K562 (cell line): ENCODE results near the gene OR52J3. TPM values are rescaled to one million over a fixed set of nuclear protein-coding genes. Genes with fewer than 3 reads are reported as not detected.

Experiments
- ATAC-seq: fragments of 200-7000 bp; cut with Tn5 transposase; 3 replicates; pipeline ENCODE4 v1.9.1; 2020; ENCODE audit warnings: moderate library complexity
- BruUV-seq: library from RNA; stranded (reverse); fragments of 400-500 nt; replicated peaks from 2 replicates; lab custom pipeline; 2021; lab: Mats Ljungman, UMichigan
- CTCF ChIA-PET: fragments of 300-600 bp; formaldehyde crosslinking; extraction: SDS; loops from one replicate; lab custom pipeline; 2021; ENCODE audit warnings: low intra/inter-chr PET ratio; lab: Yijun Ruan, JAX
- POLR2A ChIA-PET: fragments of 300-600, 350-650 bp; sonication (Branson Sonifier 250); formaldehyde crosslinking; extraction: SDS; loops from one replicate; lab custom pipeline; 2021; ENCODE audit warnings: antibody characterized with exemption, inconsistent platforms; lab: Yijun Ruan, JAX
- DNase-seq, 4 experiments: peaks; one replicate each; pipeline versions ENCODE4 v3.0.0 to v3.0.0-alpha.2; 2011 to 2018; ENCODE audit warnings: low spot score in 3 of 4, mixed read lengths in 3 of 4; ENCODE audit errors: extremely low read depth in 1 of 4
- FAIRE-seq: peaks from 2 replicates; lab custom pipeline; 2011; peaks lifted over from hg19 to GRCh38; lab: Jason Lieb, UNC
- H2AFZ ChIP-seq: 2 replicates; pipeline ENCODE4 v1.6.0; 2011; ENCODE audit warnings: low read depth, low read length, control low read depth, inconsistent platforms
- H3K27ac ChIP-seq: fragments of 200-600 bp; 3 replicates; pipeline ENCODE4 v1.8.0; 2011; ENCODE audit warnings: low read depth, mild to moderate bottlenecking, control low read depth, inconsistent platforms, low read length, moderate library complexity, mixed read lengths; ENCODE audit errors: extremely low read depth
- H3K27me3 ChIP-seq, 2 experiments: fragments of 300-600 bp in 1 of 2; 2 replicates in 1 of 2; 3 replicates in 1 of 2; pipeline versions ENCODE4 v1.6.0 to v1.8.0; 2011; ENCODE audit warnings: inconsistent platforms in 2 of 2, low read length in 2 of 2, mild to moderate bottlenecking in 1 of 2, mixed read lengths in 1 of 2, moderate library complexity in 1 of 2; ENCODE audit not compliant: control insufficient read depth in 2 of 2, insufficient read depth in 2 of 2
- H3K36me3 ChIP-seq: fragments of 300-600 bp; 3 replicates; pipeline ENCODE4 v1.8.0; 2011; ENCODE audit warnings: mild to moderate bottlenecking, low read length, inconsistent platforms; ENCODE audit not compliant: control insufficient read depth, insufficient read depth
- H3K4me1 ChIP-seq, 2 experiments: fragments of 200-600 bp in 1 of 2; replicated peaks in 1 of 2; 2 replicates in 1 of 2; 3 replicates in 1 of 2; pipeline versions ENCODE4 v1.5.1 to v1.8.0; 2011; ENCODE audit warnings: inconsistent platforms in 2 of 2, low read length in 2 of 2, mild to moderate bottlenecking in 1 of 2, mixed read lengths in 1 of 2, moderate library complexity in 1 of 2; ENCODE audit not compliant: control insufficient read depth in 2 of 2, insufficient read depth in 2 of 2
- H3K4me2 ChIP-seq: 2 replicates; pipeline ENCODE4 v1.6.1; 2011; ENCODE audit warnings: low read length, control low read depth, inconsistent platforms, mixed read lengths; ENCODE audit not compliant: insufficient read depth
- H3K4me3 ChIP-seq: fragments of 200-600 bp; sonication (generic), shearing (Covaris generic); 2 replicates; pipeline ENCODE4 v1.5.1; 2016; ENCODE audit warnings: control low read depth, inconsistent platforms
- H3K79me2 ChIP-seq: fragments of 200-600 bp; 3 replicates; pipeline ENCODE4 v1.8.0; 2011; ENCODE audit warnings: low read length, inconsistent platforms; ENCODE audit not compliant: control insufficient read depth, insufficient read depth
- H3K9ac ChIP-seq, 2 experiments: 2 replicates each; pipeline versions ENCODE4 v1.6.0 to v1.6.1; 2011; ENCODE audit warnings: low read depth in 2 of 2, low read length in 2 of 2, control low read depth in 1 of 2, inconsistent platforms in 1 of 2, mild to moderate bottlenecking in 1 of 2, mixed read lengths in 1 of 2; ENCODE audit not compliant: insufficient read depth in 1 of 2
- H3K9me1 ChIP-seq: one replicate; pipeline ENCODE4 v1.6.0; 2011; ENCODE audit warnings: inconsistent platforms, mild to moderate bottlenecking, low read length, moderate library complexity; ENCODE audit not compliant: control insufficient read depth, insufficient read depth
- H3K9me3 ChIP-seq: replicated peaks from 2 replicates; pipeline ENCODE4 v1.5.1; 2011; ENCODE audit warnings: low read depth, low read length, inconsistent platforms; ENCODE audit not compliant: control insufficient read depth, insufficient read depth
- H4K20me1 ChIP-seq: replicated peaks from 2 replicates; pipeline ENCODE4 v1.6.1; 2011; ENCODE audit warnings: low read length, inconsistent platforms, mixed read lengths; ENCODE audit not compliant: control insufficient read depth, insufficient read depth
- CEBPG ChIP-seq, 3 experiments: fragments of 200-800 bp in 1 of 3; sonication (Bioruptor generic) in 1 of 3; sonication (generic) in 1 of 3; formaldehyde crosslinking in 1 of 3; IDR thresholded peaks in 2 of 3; conservative IDR thresholded peaks in 1 of 3; 2 replicates each; pipeline versions ENCODE4 v1.6.1 to v1.8.0; 2016 to 2022; ENCODE audit warnings: missing compliant biosample characterization in 2 of 3, missing genetic modification characterization in 2 of 3, mild to moderate bottlenecking in 1 of 3, missing genetic modification reagents in 1 of 3
- FOS ChIP-seq: IDR thresholded peaks from 3 replicates; pipeline ENCODE4 v1.6.1; 2011; ENCODE audit not compliant: insufficient read length; ENCODE audit errors: extremely low read depth
- FOXP1 ChIP-seq: sonication (generic); formaldehyde crosslinking; IDR thresholded peaks from 2 replicates; pipeline ENCODE4 v1.8.0; 2022; ENCODE audit warnings: mild to moderate bottlenecking, missing genetic modification reagents
- PRMT5 ChIP-seq: sonication (generic); formaldehyde crosslinking; IDR thresholded peaks from 2 replicates; pipeline ENCODE4 v1.5.0; 2020; ENCODE audit warnings: missing genetic modification reagents
- PTBP1 ChIP-seq: fragments of 200-400 bp; formaldehyde crosslinking; IDR thresholded peaks from 2 replicates; pipeline ENCODE4 v1.6.1; 2017; ENCODE audit warnings: low read depth, low read length
- SOX6 ChIP-seq: fragments of 450-650 bp; IDR thresholded peaks from 2 replicates; pipeline ENCODE4 v1.6.1; 2014; ENCODE audit warnings: mild to moderate bottlenecking
- ZNF589 ChIP-seq: fragments of 200-800 bp; sonication (Bioruptor generic); IDR thresholded peaks from 2 replicates; pipeline ENCODE4 v1.6.1; 2016; ENCODE audit warnings: low read depth, missing genetic modification characterization, missing compliant biosample characterization
- ZSCAN32 ChIP-seq: fragments of 450-650 bp; formaldehyde crosslinking; IDR thresholded peaks from 2 replicates; pipeline ENCODE4 v1.4.0; 2020; ENCODE audit warnings: mild to moderate bottlenecking, moderate library complexity
- WGBS: fragments of 100-300 bp; shearing (Covaris generic); methylation state at CpG from one replicate; pipeline ENCODE4 v1.1.6; 2016; ENCODE audit warnings: low coverage, mixed read lengths; ENCODE audit not compliant: insufficient coverage; ENCODE audit errors: missing lambda C conversion rate; 5-methylcytosine and 5-hydroxymethylcytosine counted together
- in situ Hi-C: fragments of 300-500 bp; cut with MboI; formaldehyde crosslinking; loops from 4 replicates; pipeline ENCODE4 v1.15.0; 2018; ENCODE audit warnings: inconsistent platforms, mixed read lengths
- intact Hi-C: fragments of 100-400 bp; cut with micrococcal nuclease; formaldehyde crosslinking; loops from 2 replicates; pipeline ENCODE4 v1.14.2; 2022
- polyA plus RNA-seq, 8 experiments: library from polyadenylated mRNA; depleted of rRNA in 4 of 8; stranded (reverse) in 5 of 8; unstranded in 3 of 8; fragments of >200 nt; fragmentation: Nextera tagmentation in 2 of 8; fragmentation: Illumina TruSeq in 1 of 8; extraction: Ambion mirVana in 2 of 8; extraction: Trizol in 1 of 8; gene quantifications; 2 replicates each; pipeline versions ENCODE4 v1.2.1 to v1.2.3, GENCODE V29; 2011 to 2014; ENCODE audit warnings: inconsistent platforms in 1 of 8, missing spikeins in 1 of 8
- total RNA-seq, 7 experiments: library from RNA; depleted of rRNA in 6 of 7; stranded (reverse); fragments of >200 nt in 6 of 7; fragmentation: Illumina TruSeq in 2 of 7; extraction: Trizol in 2 of 7; gene quantifications; 2 replicates each; pipeline versions ENCODE4 v1.2.1 to v1.2.3, GENCODE V29; 2011 to 2021; ENCODE audit warnings: low replicate concordance in 1 of 7
- TF ChIP-seq, protein P1 (sequence below), 2 experiments: fragments of 450-650 bp in 1 of 2; sonication (generic) in 1 of 2; formaldehyde crosslinking in 1 of 2; IDR thresholded peaks; 2 replicates each; pipeline versions ENCODE4 v1.7.1 to v1.9.0; 2016 to 2022; ENCODE audit warnings: inconsistent platforms in 1 of 2, mild to moderate bottlenecking in 1 of 2, missing genetic modification reagents in 1 of 2
- TF ChIP-seq, protein P2 (sequence below): fragments of 250-450 bp; sonication (Bioruptor Pico); IDR thresholded peaks from 2 replicates; pipeline ENCODE4 v1.8.0; 2021; ENCODE audit warnings: borderline replicate concordance, mild to moderate bottlenecking, moderate library complexity; ENCODE audit not compliant: poor library complexity, severe bottlenecking

OR52J3 gene
- total and polyA plus RNA-seq, 9 of the 15 experiments (the other 6 are each of a cell fraction or from before 2014, with no cell fraction given), result not detected

DNA sequence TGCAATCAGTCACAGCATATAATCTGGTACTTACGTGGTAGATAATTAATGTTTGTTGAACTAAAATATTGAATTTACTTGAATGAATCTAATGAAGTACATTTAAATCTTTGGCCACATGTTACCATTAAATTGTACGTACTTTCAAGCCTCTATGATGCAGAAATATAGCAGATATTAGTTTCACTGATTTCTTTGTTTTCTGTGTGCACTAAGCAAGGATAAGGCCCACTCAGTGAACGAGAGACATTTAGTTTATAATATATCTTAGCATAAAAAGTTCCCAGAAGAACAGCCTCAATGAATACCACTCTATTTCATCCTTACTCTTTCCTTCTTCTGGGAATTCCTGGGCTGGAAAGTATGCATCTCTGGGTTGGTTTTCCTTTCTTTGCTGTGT is 22.9 kb downstream of the OR52J3 start, which contains the start of gene OR52E1:
Gene OR52E1, plus strand, starts transcription at position 301 of the 400 bp plus-strand sequence.
- Histone ChIP-seq H3K36me3 (no peaks in the 10 kb centered on the region), H4K20me1 (no peaks in the 10 kb centered on the region), H3K9me3 (no peaks in the 10 kb centered on the region), H3K4me1 (no peaks in the 10 kb centered on the region), H3K79me2 (no peaks in the 10 kb centered on the region), H3K4me2 (no peak within 1 kb of the TSS), H3K9me1 (no peaks in the 10 kb centered on the region), H3K9ac (no peak within 1 kb of the TSS), H3K4me3 (no peak within 1 kb of the TSS), H3K27ac (no peak within 1 kb of the TSS), H3K27me3 (no peaks in the 10 kb centered on the region; a peak in 1 of 5 replicates), H2AFZ (no peak within 1 kb of the TSS)
- in situ Hi-C loops, result no loop called here
- BruUV-seq, result no TSS peak
- CTCF ChIA-PET, result no interaction called here
- DNase-seq (no peak), ATAC-seq (no peak), FAIRE-seq (no peak)
- intact Hi-C loops, result no loop called here
- POLR2A ChIA-PET, result no interaction called here
- WGBS, result under 1% methylated on average over 3 of the region's 3 CpGs
- TF ChIP-seq FOXP1, result no peak
- no peak for TF ChIP-seq CEBPG (CRISPR knock-in tag; IDR thresholded peaks at IDR 0.05)
- TF ChIP-seq CEBPG (tag; conservative IDR thresholded peaks at IDR 0.05 in 1 of 2, IDR thresholded peaks at IDR 0.05 in 1 of 2), result no peak
- TF ChIP-seq FOS, result no peak
- TF ChIP-seq, protein P1, sequence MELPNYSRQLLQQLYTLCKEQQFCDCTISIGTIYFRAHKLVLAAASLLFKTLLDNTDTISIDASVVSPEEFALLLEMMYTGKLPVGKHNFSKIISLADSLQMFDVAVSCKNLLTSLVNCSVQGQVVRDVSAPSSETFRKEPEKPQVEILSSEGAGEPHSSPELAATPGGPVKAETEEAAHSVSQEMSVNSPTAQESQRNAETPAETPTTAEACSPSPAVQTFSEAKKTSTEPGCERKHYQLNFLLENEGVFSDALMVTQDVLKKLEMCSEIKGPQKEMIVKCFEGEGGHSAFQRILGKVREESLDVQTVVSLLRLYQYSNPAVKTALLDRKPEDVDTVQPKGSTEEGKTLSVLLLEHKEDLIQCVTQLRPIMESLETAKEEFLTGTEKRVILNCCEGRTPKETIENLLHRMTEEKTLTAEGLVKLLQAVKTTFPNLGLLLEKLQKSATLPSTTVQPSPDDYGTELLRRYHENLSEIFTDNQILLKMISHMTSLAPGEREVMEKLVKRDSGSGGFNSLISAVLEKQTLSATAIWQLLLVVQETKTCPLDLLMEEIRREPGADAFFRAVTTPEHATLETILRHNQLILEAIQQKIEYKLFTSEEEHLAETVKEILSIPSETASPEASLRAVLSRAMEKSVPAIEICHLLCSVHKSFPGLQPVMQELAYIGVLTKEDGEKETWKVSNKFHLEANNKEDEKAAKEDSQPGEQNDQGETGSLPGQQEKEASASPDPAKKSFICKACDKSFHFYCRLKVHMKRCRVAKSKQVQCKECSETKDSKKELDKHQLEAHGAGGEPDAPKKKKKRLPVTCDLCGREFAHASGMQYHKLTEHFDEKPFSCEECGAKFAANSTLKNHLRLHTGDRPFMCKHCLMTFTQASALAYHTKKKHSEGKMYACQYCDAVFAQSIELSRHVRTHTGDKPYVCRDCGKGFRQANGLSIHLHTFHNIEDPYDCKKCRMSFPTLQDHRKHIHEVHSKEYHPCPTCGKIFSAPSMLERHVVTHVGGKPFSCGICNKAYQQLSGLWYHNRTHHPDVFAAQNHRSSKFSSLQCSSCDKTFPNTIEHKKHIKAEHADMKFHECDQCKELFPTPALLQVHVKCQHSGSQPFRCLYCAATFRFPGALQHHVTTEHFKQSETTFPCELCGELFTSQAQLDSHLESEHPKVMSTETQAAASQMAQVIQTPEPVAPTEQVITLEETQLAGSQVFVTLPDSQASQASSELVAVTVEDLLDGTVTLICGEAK (IDR thresholded peaks at IDR 0.05), result no peak
- TF ChIP-seq, protein P1 (CRISPR knock-in tag; IDR thresholded peaks at IDR 0.05), result no peak
- no peak for TF ChIP-seq SOX6
- no peak for TF ChIP-seq ZNF589
- no peak for TF ChIP-seq ZSCAN32 (CRISPR knock-in tag)
- TF ChIP-seq, protein P2, sequence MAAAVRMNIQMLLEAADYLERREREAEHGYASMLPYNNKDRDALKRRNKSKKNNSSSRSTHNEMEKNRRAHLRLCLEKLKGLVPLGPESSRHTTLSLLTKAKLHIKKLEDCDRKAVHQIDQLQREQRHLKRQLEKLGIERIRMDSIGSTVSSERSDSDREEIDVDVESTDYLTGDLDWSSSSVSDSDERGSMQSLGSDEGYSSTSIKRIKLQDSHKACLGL, result no peak
- no peak for TF ChIP-seq PTBP1
- TF ChIP-seq PRMT5 (CRISPR knock-in tag), result no peak
